Loucy (cell line): ENCODE data around the gene DZIP1L.

ENCODE experiments used
- CTCF ChIP-seq: fragments of 200-600 bp; sonication (generic); conservative IDR thresholded peaks from 2 replicates; pipeline ENCODE4 v1.5.1; 2014; ENCODE audit warnings: mild to moderate bottlenecking, antibody characterized with exemption, low read length
- EZH2phosphoT487 ChIP-seq: fragments of 200-600 bp; IDR thresholded peaks from 2 replicates; pipeline ENCODE4 v1.6.1; 2018; ENCODE audit warnings: antibody characterized with exemption, mild to moderate bottlenecking, moderate library complexity, borderline replicate concordance

- no peak for TF ChIP-seq CTCF
- no peak for TF ChIP-seq EZH2phosphoT487
Measured at GRCh38 chr3:138082992-138083386, 32.4 kb downstream of the DZIP1L start.
